Amniotic stem cell (primary cell): ENCODE data around the gene TPM1.

Source experiments
- DNase-seq: peaks from one replicate; lab custom pipeline; 2025; lab: John Stamatoyannopoulos, UW

Gene TPM1

GRCh38 chr15:63056829-63057228 is 14.3 kb downstream of the TPM1 start:
- DNase-seq: no peak

GRCh38 chr15:63057468-63058345 is 15.2 kb downstream of the TPM1 start:
- DNase-seq: no peak

- DNase-seq: no peak
These were observed 16.5 kb downstream of the TPM1 start for GRCh38 chr15:63059075-63059474.

GRCh38 chr15:63059573-63060216 is 17.1 kb downstream of the TPM1 start:
- no peak for DNase-seq

- no peak for DNase-seq
These were observed 18.2 kb downstream of the TPM1 start for GRCh38 chr15:63060699-63061098.

- no peak for DNase-seq
These were observed 19.4 kb downstream of the TPM1 start for GRCh38 chr15:63061975-63062374.

GRCh38 chr15:63063164-63063756 is 20.7 kb downstream of the TPM1 start:
- no peak for DNase-seq

- DNase-seq: no peak
These were observed 21.4 kb downstream of the TPM1 start for GRCh38 chr15:63063877-63064409.

- no peak for DNase-seq
These were observed 23.0 kb downstream of the TPM1 start for GRCh38 chr15:63065262-63066221.

GRCh38 chr15:63066272-63066671 is 23.7 kb downstream of the TPM1 start:
- no peak for DNase-seq

- DNase-seq: no peak
These were observed 24.8 kb downstream of the TPM1 start for GRCh38 chr15:63067306-63067705.

GRCh38 chr15:63067976-63068743 is 25.6 kb downstream of the TPM1 start:
- no peak for DNase-seq

- no peak for DNase-seq
These were observed 27.1 kb downstream of the TPM1 start for GRCh38 chr15:63069616-63070090.

- no peak for DNase-seq
These were observed 28.2 kb downstream of the TPM1 start for GRCh38 chr15:63070681-63071129.

GRCh38 chr15:63071288-63071909 is 28.9 kb downstream of the TPM1 start:
- no peak for DNase-seq

- DNase-seq: no peak
These were observed 29.6 kb downstream of the TPM1 start for GRCh38 chr15:63072023-63072650.

- DNase-seq: no peak
These were observed 30.3 kb downstream of the TPM1 start for GRCh38 chr15:63072809-63073277.

GRCh38 chr15:63073497-63074172 is 31.1 kb downstream of the TPM1 start:
- DNase-seq: no peak
